Nasal cavity respiratory epithelium epithelial cell of viscerocranial mucosa (primary cell): ENCODE measurements around the gene PCDHGA5. TPM values are rescaled to one million over a fixed set of nuclear protein-coding genes. Genes with fewer than 3 reads are reported as not detected.

Source experiments
- total RNA-seq: library from RNA; depleted of rRNA; stranded (reverse); fragments of >200 nt; gene quantifications from 2 replicates; pipeline ENCODE4 v1.2.3, GENCODE V29; 2014

PCDHGA5 gene
- total RNA-seq, 1 donor from 2014 or later, result 0.64 TPM

GRCh38 chr5:141397756-141398551 lies 34.0 kb downstream of the PCDHGA5 start, which contains the start of gene PCDHGB5:
Gene PCDHGB5 (plus strand): TSS chr5:141397947. CDS start chr5:141398128, 181 bp downstream.

GRCh38 chr5:141402553-141403243 lies 38.7 kb downstream of the PCDHGA5 start, which contains the start of gene PCDHGA9:
Gene PCDHGA9 (plus strand): TSS chr5:141402778. CDS start chr5:141402953, 175 bp downstream.

GRCh38 chr5:141407790-141408505 lies 44.0 kb downstream of the PCDHGA5 start, which contains the start of gene PCDHGB6:
Gene PCDHGB6 (plus strand): TSS chr5:141408021. CDS start chr5:141408203, 182 bp downstream.

GRCh38 chr5:141412854-141413539 lies 49.0 kb downstream of the PCDHGA5 start, which contains the start of gene PCDHGA10:
Gene PCDHGA10 (plus strand): TSS chr5:141412987. CDS start chr5:141413176, 189 bp downstream.

Other genes with a start within 250 kb of the PCDHGA5 start
- gene PCDHB4, start 242.3 kb upstream of the PCDHGA5 start, total RNA-seq, result under 0.01 and 0.21 TPM in 2 replicates
- 0.34 and 1.00 TPM in 2 replicates for gene PCDHB5, start 229.0 kb upstream of the PCDHGA5 start, total RNA-seq
- gene PCDHB6, start 214.1 kb upstream of the PCDHGA5 start, total RNA-seq, result 0.21 TPM in 1 of 2 replicates, not detected in the other
- 0.07 TPM in 1 of 2 replicates, not detected in the other for gene PCDHB7, start 191.5 kb upstream of the PCDHGA5 start, total RNA-seq
- 0.57 TPM in 1 of 2 replicates, not detected in the other for gene PCDHB8, start 186.4 kb upstream of the PCDHGA5 start, total RNA-seq
- 0.07 TPM in 1 of 2 replicates, not detected in the other for gene PCDHB16, start 181.8 kb upstream of the PCDHGA5 start, total RNA-seq
- under 0.01 and 0.14 TPM in 2 replicates for gene PCDHB9, start 177.0 kb upstream of the PCDHGA5 start, total RNA-seq
- gene PCDHB10, start 171.8 kb upstream of the PCDHGA5 start, total RNA-seq, result under 0.01 and 0.57 TPM in 2 replicates
- gene PCDHB11, start 164.5 kb upstream of the PCDHGA5 start, total RNA-seq, result 0.34 and 0.85 TPM in 2 replicates
- under 0.01 and 0.28 TPM in 2 replicates for gene PCDHB12, start 155.4 kb upstream of the PCDHGA5 start, total RNA-seq
- gene PCDHB13, start 150.2 kb upstream of the PCDHGA5 start, total RNA-seq, result under 0.01 and 0.64 TPM in 2 replicates
- 0.34 and 1.7 TPM in 2 replicates for gene PCDHB14, start 140.8 kb upstream of the PCDHGA5 start, total RNA-seq
- gene PCDHB15, start 118.8 kb upstream of the PCDHGA5 start, total RNA-seq, result 0.34 and 0.50 TPM in 2 replicates
- gene SLC25A2, start 60.1 kb upstream of the PCDHGA5 start, total RNA-seq, result 0.14 TPM in 1 of 2 replicates, not detected in the other
- gene TAF7, start 43.4 kb upstream of the PCDHGA5 start, total RNA-seq, result 84.6 and 94.3 TPM in 2 replicates
- under 0.01 and 0.43 TPM in 2 replicates for gene PCDHGA1, start 33.6 kb upstream of the PCDHGA5 start, total RNA-seq
- 0.34 and 1.00 TPM in 2 replicates for gene PCDHGA2, start 25.4 kb upstream of the PCDHGA5 start, total RNA-seq
- under 0.01 and 0.36 TPM in 2 replicates for gene PCDHGA3, start 20.3 kb upstream of the PCDHGA5 start, total RNA-seq
- 0.34 and 1.6 TPM in 2 replicates for gene PCDHGB1, start 14.1 kb upstream of the PCDHGA5 start, total RNA-seq
- gene PCDHGA4, start 9.1 kb upstream of the PCDHGA5 start, total RNA-seq, result under 0.01 and 1.8 TPM in 2 replicates
- gene PCDHGB2, start 4.2 kb upstream of the PCDHGA5 start, total RNA-seq, result under 0.01 and 1.7 TPM in 2 replicates
- 0.34 and 2.1 TPM in 2 replicates for gene PCDHGB3, start 6.1 kb downstream of the PCDHGA5 start, total RNA-seq
- gene PCDHGA6, start 9.7 kb downstream of the PCDHGA5 start, total RNA-seq, result under 0.01 and 1.1 TPM in 2 replicates
- gene PCDHGA7, start 18.6 kb downstream of the PCDHGA5 start, total RNA-seq, result under 0.01 and 1.8 TPM in 2 replicates
- gene PCDHGB4, start 23.5 kb downstream of the PCDHGA5 start, total RNA-seq, result 3.1 and 8.0 TPM in 2 replicates
- 0.34 and 1.3 TPM in 2 replicates for gene PCDHGA8, start 28.5 kb downstream of the PCDHGA5 start, total RNA-seq
- gene PCDHGB5, start 33.8 kb downstream of the PCDHGA5 start, total RNA-seq, result 4.8 and 14.0 TPM in 2 replicates
- gene PCDHGA9, start 38.6 kb downstream of the PCDHGA5 start, total RNA-seq, result 0.34 and 3.8 TPM in 2 replicates
- gene PCDHGB6, start 43.9 kb downstream of the PCDHGA5 start, total RNA-seq, result 0.68 and 4.0 TPM in 2 replicates
- 1.7 and 7.5 TPM in 2 replicates for gene PCDHGA10, start 48.8 kb downstream of the PCDHGA5 start, total RNA-seq
- gene PCDHGB7, start 53.5 kb downstream of the PCDHGA5 start, total RNA-seq, result 1.4 and 9.3 TPM in 2 replicates
- 2.1 and 5.3 TPM in 2 replicates for gene PCDHGA11, start 56.9 kb downstream of the PCDHGA5 start, total RNA-seq
- gene PCDHGA12, start 66.3 kb downstream of the PCDHGA5 start, total RNA-seq, result 0.68 and 2.2 TPM in 2 replicates
- gene PCDHGC3, start 111.8 kb downstream of the PCDHGA5 start, total RNA-seq, result 17.1 and 38.5 TPM in 2 replicates
- gene PCDHGC4, start 120.9 kb downstream of the PCDHGA5 start, total RNA-seq, result 0.34 and 1.2 TPM in 2 replicates
- gene PCDHGC5, start 124.9 kb downstream of the PCDHGA5 start, total RNA-seq, result 0.34 and 1.1 TPM in 2 replicates